Measurements from ENCODE around the gene SRSF5. TPM values are rescaled to one million over a fixed set of nuclear protein-coding genes. Genes with fewer than 3 reads are reported as not detected.
"Not testable (repeated sequence)": the region's sequence is repeated elsewhere in the genome, so short reads cannot be mapped to it uniquely, and the experiment has no call there.

SRSF5 gene
- 319 TPM for total RNA-seq (ENCODE audit: unreplicated experiment)
- long read RNA-seq, transcript SRSF5-217 (8 exons, 1,500 nt) = major isoform, 46 of 101 reads
- long read RNA-seq, partial matches to known transcripts = 11 of 101 reads
- long read RNA-seq, other reads (novel, unspliced or antisense) = 39 of 101 reads

- H3K36me3 Mint-ChIP-seq (ENCODE audit: unreplicated experiment) = no peaks in the 10 kb centered on the region
- peaks cover 14% of the 10 kb centered on the region for H3K9me3 Mint-ChIP-seq (ENCODE audit: unreplicated experiment)
- peak within 1 kb of the TSS; percentile 98 for H3K4me3 Mint-ChIP-seq (ENCODE audit: unreplicated experiment)
- peaks cover 16% of the 10 kb centered on the region for H3K4me1 Mint-ChIP-seq (ENCODE audit: low read depth, unreplicated experiment)
- peaks cover 14% of the 10 kb centered on the region for H3K27me3 Mint-ChIP-seq (ENCODE audit: unreplicated experiment)
- peak within 1 kb of the TSS; percentile 99 for H3K27ac Mint-ChIP-seq (ENCODE audit: unreplicated experiment)
- no peak for TF ChIP-seq CTCF (IDR thresholded peaks at IDR 0.05; ENCODE audit: partially characterized antibody, unreplicated experiment)
- peak; percentile 94 for DNase-seq
Observed at GRCh38 chr14:69766984-69767368, at the start of gene SRSF5. TSS of gene SRSF5 (plus strand) at chr14:69767142. CDS start at chr14:69768157, 1,015 bp downstream.

GRCh38 chr14:69718614-69719013, 48.3 kb upstream of the SRSF5 start:
- not testable (repeated sequence) for H3K4me3 Mint-ChIP-seq (ENCODE audit: unreplicated experiment); DNase-seq; H3K36me3 Mint-ChIP-seq (ENCODE audit: unreplicated experiment); H3K27ac Mint-ChIP-seq (ENCODE audit: unreplicated experiment)
- H3K27me3 Mint-ChIP-seq (ENCODE audit: unreplicated experiment) = peaks cover 12% of the 10 kb centered on the region
- peaks cover 18% of the 10 kb centered on the region for H3K9me3 Mint-ChIP-seq (ENCODE audit: unreplicated experiment)
- peaks cover 36% of the 10 kb centered on the region for H3K4me1 Mint-ChIP-seq (ENCODE audit: low read depth, unreplicated experiment)

- no peak for TF ChIP-seq CTCF (IDR thresholded peaks at IDR 0.05; ENCODE audit: partially characterized antibody, unreplicated experiment)
- H3K4me3 Mint-ChIP-seq (ENCODE audit: unreplicated experiment) = no peak overlapping the region
- H3K27ac Mint-ChIP-seq (ENCODE audit: unreplicated experiment) = no peak overlapping the region
- no peak for DNase-seq
- peaks cover 10% of the 10 kb centered on the region for H3K27me3 Mint-ChIP-seq (ENCODE audit: unreplicated experiment)
- peaks cover 27% of the 10 kb centered on the region for H3K4me1 Mint-ChIP-seq (ENCODE audit: low read depth, unreplicated experiment)
- H3K36me3 Mint-ChIP-seq (ENCODE audit: unreplicated experiment) = peaks cover 5% of the 10 kb centered on the region
- peaks cover 18% of the 10 kb centered on the region for H3K9me3 Mint-ChIP-seq (ENCODE audit: unreplicated experiment)
Observed at GRCh38 chr14:69719501-69719951, 47.4 kb upstream of the SRSF5 start.

GRCh38 chr14:69720912-69721311, 46.0 kb upstream of the SRSF5 start:
- Mint-ChIP-seq H3K27me3 (ENCODE audit: unreplicated experiment) (peaks cover 5% of the 10 kb centered on the region), H3K36me3 (ENCODE audit: unreplicated experiment) (peaks cover 5% of the 10 kb centered on the region), H3K4me1 (ENCODE audit: low read depth, unreplicated experiment) (peaks cover 20% of the 10 kb centered on the region), H3K27ac (ENCODE audit: unreplicated experiment) (no peak overlapping the region), H3K4me3 (ENCODE audit: unreplicated experiment) (no peak overlapping the region), H3K9me3 (ENCODE audit: unreplicated experiment) (peaks cover 11% of the 10 kb centered on the region)
- no peak for TF ChIP-seq CTCF (IDR thresholded peaks at IDR 0.05; ENCODE audit: partially characterized antibody, unreplicated experiment)
- DNase-seq = no peak

GRCh38 chr14:69726761-69727511, 40.0 kb upstream of the SRSF5 start:
- Mint-ChIP-seq H3K36me3 (ENCODE audit: unreplicated experiment) (no peaks in the 10 kb centered on the region), H3K4me1 (ENCODE audit: low read depth, unreplicated experiment) (peaks cover 3% of the 10 kb centered on the region), H3K27ac (ENCODE audit: unreplicated experiment) (no peak overlapping the region)

More at GRCh38 chr14:69726761-69727511, 40.0 kb upstream of the SRSF5 start:
- Mint-ChIP-seq H3K9me3 (ENCODE audit: unreplicated experiment) (peaks cover 1% of the 10 kb centered on the region), H3K4me3 (ENCODE audit: unreplicated experiment) (no peak overlapping the region), H3K27me3 (ENCODE audit: unreplicated experiment) (peaks cover 1% of the 10 kb centered on the region)
- TF ChIP-seq CTCF (IDR thresholded peaks at IDR 0.05; ENCODE audit: partially characterized antibody, unreplicated experiment) = peak; percentile 91
- DNase-seq = peak; percentile 90

All from glutamatergic neuron (in vitro differentiated cells).